Panc1 (cell line): ENCODE results near the gene VSIR.

Source experiments
- CTCF ChIP-seq: fragments of 450-650 bp; IDR thresholded peaks from 2 replicates; pipeline ENCODE4 v1.5.1; 2017; ENCODE audit warnings: mild to moderate bottlenecking
- POLR2AphosphoS5 ChIP-seq: IDR thresholded peaks from 2 replicates; pipeline ENCODE4 v1.6.1; 2012; ENCODE audit warnings: mild to moderate bottlenecking, low read depth, low read length, moderate library complexity
- SIN3A ChIP-seq: IDR thresholded peaks from 2 replicates; pipeline ENCODE4 v1.6.1; 2012; ENCODE audit warnings: low read depth, mild to moderate bottlenecking, low read length, moderate library complexity, borderline replicate concordance; ENCODE audit not compliant: insufficient read depth
- TCF7L2 ChIP-seq: IDR thresholded peaks from 2 replicates; pipeline ENCODE4 v1.6.1; 2011; ENCODE audit warnings: mild to moderate bottlenecking, low read depth, low read length, inconsistent platforms

DNA sequence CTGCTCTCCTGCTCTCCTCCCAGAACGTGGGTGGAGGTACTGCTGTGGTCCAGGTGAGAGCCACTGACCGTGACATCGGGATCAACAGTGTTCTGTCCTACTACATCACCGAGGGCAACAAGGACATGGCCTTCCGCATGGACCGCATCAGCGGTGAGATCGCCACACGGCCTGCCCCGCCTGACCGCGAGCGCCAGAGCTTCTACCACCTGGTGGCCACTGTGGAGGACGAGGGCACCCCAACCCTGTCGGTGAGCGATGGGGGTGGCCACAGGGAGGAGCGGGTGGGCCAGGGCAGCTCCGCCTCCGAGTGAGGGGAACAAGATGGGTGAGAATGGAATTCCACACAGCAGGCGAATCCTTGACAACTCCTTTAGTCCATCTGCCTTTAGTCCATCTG, 31.6 kb downstream of the VSIR start:
- no peak for TF ChIP-seq POLR2AphosphoS5
- TF ChIP-seq CTCF = no peak
- TF ChIP-seq SIN3A = no peak
- TF ChIP-seq TCF7L2 = no peak
